HCT116 (cell line): ENCODE data around the gene WLS.

ENCODE experiments used
- CBX3 ChIP-seq: IDR thresholded peaks from 2 replicates; pipeline ENCODE4 v1.6.1; 2012; ENCODE audit warnings: low read depth
- EGR1 ChIP-seq: IDR thresholded peaks from 2 replicates; pipeline ENCODE4 v1.6.1; 2012; ENCODE audit warnings: low read depth
- EZH2 ChIP-seq: fragments of 200-600 bp; sonication (generic); IDR thresholded peaks from 2 replicates; pipeline ENCODE4 v1.6.1; 2017; ENCODE audit warnings: antibody characterized with exemption, mixed run types
- EZH2phosphoT487 ChIP-seq: fragments of 200-600 bp; IDR thresholded peaks from 2 replicates; pipeline ENCODE4 v1.6.1; 2018; ENCODE audit warnings: antibody characterized with exemption, borderline replicate concordance
- JUND ChIP-seq: IDR thresholded peaks from 2 replicates; pipeline ENCODE4 v1.6.1; 2012
- POLR2A ChIP-seq: IDR thresholded peaks from 2 replicates; pipeline ENCODE4 v1.7.0; 2011; ENCODE audit warnings: borderline replicate concordance; ENCODE audit not compliant: insufficient read depth, insufficient read length; ENCODE audit errors: extremely low read depth
- YY1 ChIP-seq: IDR thresholded peaks from 2 replicates; pipeline ENCODE4 v1.6.1; 2011; ENCODE audit warnings: low read length, low read depth, moderate library complexity, mild to moderate bottlenecking; ENCODE audit not compliant: insufficient replicate concordance; ENCODE audit errors: extremely low read depth
- TF ChIP-seq, protein P1 (sequence below), 3 experiments: fragments of 200-600 bp in 1 of 3; sonication (generic) in 1 of 3; IDR thresholded peaks in 2 of 3; conservative IDR thresholded peaks in 1 of 3; 2 replicates each; pipeline ENCODE4 v1.5.1; 2012 to 2017; ENCODE audit warnings: low read depth in 2 of 3, low read length in 2 of 3, antibody characterized with exemption in 1 of 3, borderline replicate concordance in 1 of 3, control low read depth in 1 of 3, mild to moderate bottlenecking in 1 of 3, mixed read lengths in 1 of 3, mixed run types in 1 of 3, moderate library complexity in 1 of 3; ENCODE audit not compliant: insufficient read depth in 1 of 3

DNA sequence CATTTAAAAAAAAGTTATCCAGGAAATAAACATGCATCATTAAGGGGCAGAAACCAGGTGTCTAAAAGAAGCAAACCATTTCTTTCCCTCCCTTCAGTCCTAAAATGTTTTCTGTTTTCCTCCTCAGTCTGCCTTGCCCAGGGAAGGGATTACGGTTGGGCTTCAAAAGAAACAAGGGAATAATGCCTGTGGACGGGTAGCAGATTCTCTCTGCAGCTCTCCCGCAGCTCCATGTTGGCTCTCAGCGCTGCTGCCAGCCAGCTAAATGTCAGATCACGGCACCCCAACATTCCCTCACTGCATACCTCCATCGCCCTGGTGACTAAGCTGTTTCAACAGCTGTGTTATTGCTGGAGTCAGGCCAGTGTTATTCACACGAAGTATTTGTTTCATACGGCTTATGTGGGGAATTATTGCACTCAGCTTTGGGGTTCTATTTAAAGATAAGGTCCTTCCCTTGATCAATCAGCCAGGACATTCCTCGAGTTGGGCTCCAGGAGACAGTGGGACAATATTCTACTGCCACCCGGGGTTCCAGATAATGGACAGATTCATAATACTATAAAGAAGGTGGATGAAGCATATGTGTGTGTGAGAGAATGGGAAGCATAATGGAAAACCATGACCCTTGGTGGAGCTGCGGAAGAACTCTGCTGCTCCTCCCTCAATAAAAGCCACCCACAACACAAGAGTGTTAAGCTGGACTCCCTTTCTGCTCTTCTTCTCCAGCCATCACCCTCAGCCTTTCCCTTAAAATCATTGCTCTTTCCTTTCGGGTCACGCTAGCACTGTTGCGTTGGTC lies 58.2 kb downstream of the WLS start:
- TF ChIP-seq, protein P1, sequence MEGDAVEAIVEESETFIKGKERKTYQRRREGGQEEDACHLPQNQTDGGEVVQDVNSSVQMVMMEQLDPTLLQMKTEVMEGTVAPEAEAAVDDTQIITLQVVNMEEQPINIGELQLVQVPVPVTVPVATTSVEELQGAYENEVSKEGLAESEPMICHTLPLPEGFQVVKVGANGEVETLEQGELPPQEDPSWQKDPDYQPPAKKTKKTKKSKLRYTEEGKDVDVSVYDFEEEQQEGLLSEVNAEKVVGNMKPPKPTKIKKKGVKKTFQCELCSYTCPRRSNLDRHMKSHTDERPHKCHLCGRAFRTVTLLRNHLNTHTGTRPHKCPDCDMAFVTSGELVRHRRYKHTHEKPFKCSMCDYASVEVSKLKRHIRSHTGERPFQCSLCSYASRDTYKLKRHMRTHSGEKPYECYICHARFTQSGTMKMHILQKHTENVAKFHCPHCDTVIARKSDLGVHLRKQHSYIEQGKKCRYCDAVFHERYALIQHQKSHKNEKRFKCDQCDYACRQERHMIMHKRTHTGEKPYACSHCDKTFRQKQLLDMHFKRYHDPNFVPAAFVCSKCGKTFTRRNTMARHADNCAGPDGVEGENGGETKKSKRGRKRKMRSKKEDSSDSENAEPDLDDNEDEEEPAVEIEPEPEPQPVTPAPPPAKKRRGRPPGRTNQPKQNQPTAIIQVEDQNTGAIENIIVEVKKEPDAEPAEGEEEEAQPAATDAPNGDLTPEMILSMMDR (IDR thresholded peaks at IDR 0.05 in 2 of 3, conservative IDR thresholded peaks at IDR 0.05 in 1 of 3; ENCODE audit: borderline replicate concordance in 1 of 3, insufficient read depth in 1 of 3, low read depth in 2 of 3, low read length in 2 of 3), result no peak
- TF ChIP-seq EZH2 (no peak), JUND (peak; percentile 78), YY1 (no peak), EZH2phosphoT487 (no peak), POLR2A (no peak), EGR1 (no peak), CBX3 (peak; percentile 51; the same call in 1 of the 2 replicates)
